ENCODE measurements around the gene NTSR1.

NTSR1 gene

GRCh38 chr20:62708591-62709536, at the start of gene NTSR1:
NTSR1 (plus strand) TSS chr20:62708836; CDS start chr20:62709208, 372 bp downstream.
- ATAC-seq: no peak
- Mint-ChIP-seq H3K27ac (no peak within 1 kb of the TSS), H3K4me3 (peak within 1 kb of the TSS; percentile 19), H3K36me3 (no peaks in the 10 kb centered on the region), H3K4me1 (peaks cover 6% of the 10 kb centered on the region), H3K9me3 (no peaks in the 10 kb centered on the region), H3K27me3 (peaks cover 86% of the 10 kb centered on the region)

- no peaks in the 10 kb centered on the region for H3K27me3 Mint-ChIP-seq
- H3K27ac Mint-ChIP-seq: no peak overlapping the region
- no peak overlapping the region for H3K4me3 Mint-ChIP-seq
- peaks cover 38% of the 10 kb centered on the region for H3K36me3 Mint-ChIP-seq
- peaks cover 21% of the 10 kb centered on the region for H3K4me1 Mint-ChIP-seq
- ATAC-seq: no peak
- H3K9me3 Mint-ChIP-seq: no peaks in the 10 kb centered on the region
Observed at GRCh38 chr20:62659488-62660239, 49.0 kb upstream of the NTSR1 start.

- no peaks in the 10 kb centered on the region for H3K27me3 Mint-ChIP-seq
- H3K27ac Mint-ChIP-seq: no peak overlapping the region
- ATAC-seq: no peak
- H3K9me3 Mint-ChIP-seq: no peaks in the 10 kb centered on the region
- H3K4me1 Mint-ChIP-seq: peaks cover 19% of the 10 kb centered on the region
- no peak overlapping the region for H3K4me3 Mint-ChIP-seq
- H3K36me3 Mint-ChIP-seq: peaks cover 43% of the 10 kb centered on the region
Observed at GRCh38 chr20:62660240-62660615, 48.4 kb upstream of the NTSR1 start.

- H3K9me3 Mint-ChIP-seq: no peaks in the 10 kb centered on the region
- peaks cover 43% of the 10 kb centered on the region for H3K36me3 Mint-ChIP-seq
- H3K4me1 Mint-ChIP-seq: peaks cover 15% of the 10 kb centered on the region
- no peak for ATAC-seq
- no peak overlapping the region for H3K27ac Mint-ChIP-seq
- no peaks in the 10 kb centered on the region for H3K27me3 Mint-ChIP-seq
- no peak overlapping the region for H3K4me3 Mint-ChIP-seq
Observed at GRCh38 chr20:62660768-62661167, 47.9 kb upstream of the NTSR1 start.

GRCh38 chr20:62661647-62662046, 47.0 kb upstream of the NTSR1 start:
- peak; percentile 6 for ATAC-seq
- H3K9me3 Mint-ChIP-seq: no peaks in the 10 kb centered on the region
- no peaks in the 10 kb centered on the region for H3K27me3 Mint-ChIP-seq
- H3K36me3 Mint-ChIP-seq: peaks cover 43% of the 10 kb centered on the region
- H3K27ac Mint-ChIP-seq: peak overlapping the region; percentile 41
- peaks cover 15% of the 10 kb centered on the region for H3K4me1 Mint-ChIP-seq
- H3K4me3 Mint-ChIP-seq: no peak overlapping the region

- ATAC-seq: peak; percentile 49
- no peaks in the 10 kb centered on the region for H3K9me3 Mint-ChIP-seq
- no peak overlapping the region for H3K4me3 Mint-ChIP-seq
- H3K27me3 Mint-ChIP-seq: no peaks in the 10 kb centered on the region
- no peak overlapping the region for H3K27ac Mint-ChIP-seq
- H3K36me3 Mint-ChIP-seq: peaks cover 51% of the 10 kb centered on the region
- peaks cover 15% of the 10 kb centered on the region for H3K4me1 Mint-ChIP-seq
Observed at GRCh38 chr20:62662422-62662821, 46.2 kb upstream of the NTSR1 start.

GRCh38 chr20:62663145-62664018, 45.3 kb upstream of the NTSR1 start:
- ATAC-seq: no peak

GRCh38 chr20:62664019-62664971, 44.3 kb upstream of the NTSR1 start:
- Mint-ChIP-seq H3K4me1 (peaks cover 6% of the 10 kb centered on the region), H3K4me3 (no peak overlapping the region), H3K27me3 (no peaks in the 10 kb centered on the region), H3K9me3 (no peaks in the 10 kb centered on the region), H3K27ac (peak overlapping the region; percentile 18), H3K36me3 (peaks cover 54% of the 10 kb centered on the region)
- no peak for ATAC-seq

More at GRCh38 chr20:62663145-62664018, 45.3 kb upstream of the NTSR1 start:
- Mint-ChIP-seq H3K36me3 (peaks cover 60% of the 10 kb centered on the region), H3K27ac (no peak overlapping the region), H3K27me3 (no peaks in the 10 kb centered on the region), H3K4me1 (peaks cover 15% of the 10 kb centered on the region), H3K4me3 (no peak overlapping the region), H3K9me3 (no peaks in the 10 kb centered on the region)

- H3K9me3 Mint-ChIP-seq: no peaks in the 10 kb centered on the region
- no peak overlapping the region for H3K27ac Mint-ChIP-seq
- H3K36me3 Mint-ChIP-seq: peaks cover 51% of the 10 kb centered on the region
- H3K27me3 Mint-ChIP-seq: no peaks in the 10 kb centered on the region
- ATAC-seq: no peak
- H3K4me3 Mint-ChIP-seq: no peak overlapping the region
- peaks cover 5% of the 10 kb centered on the region for H3K4me1 Mint-ChIP-seq
Observed at GRCh38 chr20:62665153-62665754, 43.4 kb upstream of the NTSR1 start.

- no peak for ATAC-seq
- no peak overlapping the region for H3K4me3 Mint-ChIP-seq
- H3K9me3 Mint-ChIP-seq: no peaks in the 10 kb centered on the region
- H3K27ac Mint-ChIP-seq: peak overlapping the region; percentile 40
- H3K27me3 Mint-ChIP-seq: no peaks in the 10 kb centered on the region
- H3K4me1 Mint-ChIP-seq: peaks cover 5% of the 10 kb centered on the region
- H3K36me3 Mint-ChIP-seq: peaks cover 45% of the 10 kb centered on the region
Observed at GRCh38 chr20:62665826-62666735, 42.6 kb upstream of the NTSR1 start.

- Mint-ChIP-seq H3K36me3 (peaks cover 47% of the 10 kb centered on the region), H3K4me1 (peaks cover 5% of the 10 kb centered on the region), H3K9me3 (no peaks in the 10 kb centered on the region), H3K27me3 (no peaks in the 10 kb centered on the region), H3K27ac (peak overlapping the region; percentile 40), H3K4me3 (no peak overlapping the region)
- ATAC-seq: no peak
Observed at GRCh38 chr20:62666736-62667529, 41.7 kb upstream of the NTSR1 start.
